Stimulated activated naive CD4-positive, alpha-beta T cell treated with Interleukin-2 at 50 U/mL for 16 hours (primary cell): ENCODE measurements around the gene IP6K1.
A peak's percentile ranks its signal among the peaks of the same experiment; 100 is the strongest.
"Not testable (repeated sequence)": the region's sequence is repeated elsewhere in the genome, so short reads cannot be mapped to it uniquely, and the experiment has no call there.

ENCODE experiments used
- DNase-seq: peaks from one replicate; lab custom pipeline; 2025; lab: John Stamatoyannopoulos, UW

Gene IP6K1

GRCh38 chr3:49711489-49711888 lies 74.9 kb downstream of the IP6K1 start:
- no peak for DNase-seq

GRCh38 chr3:49709852-49710251 lies 76.5 kb downstream of the IP6K1 start:
- no peak for DNase-seq

GRCh38 chr3:49707113-49707480 lies 79.2 kb downstream of the IP6K1 start:
- DNase-seq, result no peak

GRCh38 chr3:49706456-49707112 lies 79.8 kb downstream of the IP6K1 start:
- DNase-seq, result no peak

GRCh38 chr3:49705390-49705960 lies 80.9 kb downstream of the IP6K1 start:
- DNase-seq, result no peak

GRCh38 chr3:49704629-49705028 lies 81.7 kb downstream of the IP6K1 start:
- no peak for DNase-seq

- no peak for DNase-seq
Measured at GRCh38 chr3:49703956-49704355, 82.4 kb downstream of the IP6K1 start.

GRCh38 chr3:49703443-49703927 lies 82.9 kb downstream of the IP6K1 start:
- DNase-seq, result peak; percentile 52

GRCh38 chr3:49702672-49703071 lies 83.7 kb downstream of the IP6K1 start:
- DNase-seq, result no peak

GRCh38 chr3:49701388-49702077 lies 84.8 kb downstream of the IP6K1 start:
- DNase-seq, result no peak

- DNase-seq, result no peak
Measured at GRCh38 chr3:49700453-49701128, 85.8 kb downstream of the IP6K1 start.

- no peak for DNase-seq
Measured at GRCh38 chr3:49700014-49700413, 86.3 kb downstream of the IP6K1 start.

GRCh38 chr3:49699281-49699979 lies 86.9 kb downstream of the IP6K1 start:
- no peak for DNase-seq

- not testable (repeated sequence) for DNase-seq
Measured at GRCh38 chr3:49695350-49696015, 90.9 kb downstream of the IP6K1 start.

- not testable (repeated sequence) for DNase-seq
Measured at GRCh38 chr3:49694409-49695070, 91.8 kb downstream of the IP6K1 start.

- DNase-seq, result not testable (repeated sequence)
Measured at GRCh38 chr3:49691481-49691880, 94.9 kb downstream of the IP6K1 start.

- not testable (repeated sequence) for DNase-seq
Measured at GRCh38 chr3:49690856-49691255, 95.5 kb downstream of the IP6K1 start.

- DNase-seq, result not testable (repeated sequence)
Measured at GRCh38 chr3:49689908-49690624, 96.3 kb downstream of the IP6K1 start.

- DNase-seq, result no peak
Measured at GRCh38 chr3:49689046-49689907, 97.1 kb downstream of the IP6K1 start, which contains the start of the genes MST1 and RNF123. MST1 (minus strand) TSS chr3:49689474; CDS start chr3:49688691, 783 bp downstream. RNF123 (plus strand) TSS chr3:49689557; CDS start chr3:49691166, 1,609 bp downstream.
